HL-60/S4 (cell line): ENCODE data around the gene VASP.
"Not testable (repeated sequence)": the region's sequence is repeated elsewhere in the genome, so short reads cannot be mapped to it uniquely, and the experiment has no call there.

Experiments
- in situ Hi-C: fragments of 300-500 bp; cut with MboI; formaldehyde crosslinking; loops from 2 replicates; pipeline ENCODE4 v1.14.3; 2022; ENCODE audit warnings: low sequenced_read_pairs

The VASP gene

DNA sequence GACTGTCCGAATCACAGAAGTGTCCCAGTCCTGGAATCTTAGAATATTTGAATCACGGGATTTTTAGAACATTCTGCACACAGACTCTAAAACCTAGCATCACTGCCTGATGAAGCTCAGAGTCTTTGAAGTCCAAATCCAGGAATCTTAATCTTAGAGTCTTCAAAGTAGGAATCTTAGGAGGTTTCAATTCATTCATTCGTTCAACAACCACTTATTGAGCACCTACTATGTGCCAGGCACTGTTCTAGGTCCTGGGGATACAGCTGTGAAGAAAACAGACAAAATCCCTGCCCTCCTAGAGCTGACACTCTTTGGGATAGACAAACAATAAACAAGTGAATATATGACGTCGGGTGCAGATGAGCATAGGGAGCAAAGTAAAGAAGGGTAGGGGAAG, 12.1 kb upstream of the VASP start:
- in situ Hi-C loops, result no loop called here

DNA sequence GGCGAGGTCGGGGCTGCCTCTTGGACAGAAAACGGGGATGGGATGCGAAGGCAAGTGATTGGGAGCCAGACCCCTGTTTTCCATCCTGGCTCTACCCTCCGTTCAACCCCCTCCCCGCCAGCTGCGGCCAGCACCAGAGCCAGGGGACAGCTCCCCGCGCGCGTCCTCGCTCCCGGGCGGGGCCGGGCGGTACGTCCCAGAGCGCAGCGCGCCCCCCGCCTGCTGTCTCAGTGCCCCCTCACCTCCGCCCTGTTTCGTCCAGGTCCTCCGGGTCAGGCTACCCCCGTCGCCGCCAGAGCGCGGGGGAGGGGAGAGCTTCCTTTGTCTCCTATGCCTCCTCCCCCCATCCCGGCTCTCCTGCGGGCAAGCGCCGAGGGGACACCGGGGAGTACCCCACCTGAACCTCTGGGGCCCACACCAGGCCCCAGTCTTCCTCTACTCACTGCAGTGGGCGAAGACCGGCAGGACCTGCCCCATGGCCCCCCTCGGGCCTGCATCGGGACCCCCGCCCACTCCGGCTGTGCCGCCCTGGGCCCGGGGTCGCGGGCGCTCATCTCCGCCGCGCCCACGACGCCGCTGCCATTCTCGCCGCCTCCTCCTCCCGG, 10.8 kb upstream of the VASP start:
- in situ Hi-C loops, result no loop called here

DNA sequence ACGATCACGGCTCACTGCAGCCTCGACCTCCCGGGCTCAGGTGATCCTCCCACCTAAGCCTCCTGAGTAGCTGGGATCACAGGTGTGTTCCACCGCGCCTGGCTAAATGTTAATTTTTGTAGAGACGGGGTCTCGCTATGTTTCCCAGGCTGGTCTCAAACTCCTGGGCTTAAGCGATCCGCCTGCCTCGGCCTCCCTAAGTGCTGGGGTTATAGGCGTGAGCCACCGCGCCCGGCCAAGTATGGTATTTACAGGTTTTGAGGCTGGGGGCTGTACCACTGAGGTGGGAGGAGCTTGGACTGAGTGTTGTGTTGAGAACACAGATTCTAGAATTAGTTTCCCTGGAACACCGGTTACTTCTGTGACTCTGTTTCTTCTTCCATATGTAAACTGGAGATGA, 9.5 kb upstream of the VASP start:
- in situ Hi-C loops, result no loop called here

DNA sequence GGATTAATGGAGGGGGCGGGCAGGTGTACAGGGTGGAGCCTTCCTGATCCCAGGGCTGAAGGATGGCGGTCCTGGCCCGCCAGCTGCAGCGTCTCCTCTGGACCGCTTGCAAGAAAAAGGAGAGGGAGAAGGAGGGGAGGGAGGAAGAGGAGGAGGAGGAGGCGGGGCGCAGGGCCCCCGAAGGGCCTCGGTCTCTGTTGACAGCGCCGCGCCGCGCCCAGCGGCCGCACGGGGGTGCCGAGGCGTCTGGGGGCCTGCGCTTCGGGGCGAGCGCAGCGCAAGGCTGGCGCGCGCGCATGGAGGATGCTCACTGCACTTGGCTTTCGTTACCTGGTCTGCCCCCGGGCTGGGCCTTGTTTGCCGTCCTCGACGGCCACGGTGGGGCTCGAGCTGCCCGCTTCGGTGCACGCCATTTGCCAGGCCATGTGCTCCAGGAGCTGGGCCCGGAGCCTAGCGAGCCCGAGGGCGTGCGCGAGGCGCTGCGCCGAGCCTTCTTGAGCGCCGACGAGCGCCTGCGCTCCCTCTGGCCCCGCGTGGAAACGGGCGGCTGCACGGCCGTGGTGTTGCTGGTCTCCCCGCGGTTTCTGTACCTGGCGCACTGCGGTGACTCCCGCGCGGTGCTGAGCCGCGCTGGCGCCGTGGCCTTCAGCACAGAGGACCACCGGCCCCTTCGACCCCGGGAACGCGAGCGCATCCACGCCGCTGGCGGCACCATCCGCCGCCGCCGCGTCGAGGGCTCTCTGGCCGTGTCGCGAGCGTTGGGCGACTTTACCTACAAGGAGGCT, 8.7 kb upstream of the VASP start, which contains the start of gene PPM1N:
TSS of gene PPM1N (plus strand) at position 33 of the 785 bp plus-strand sequence. CDS start at position 63, 30 bp downstream.
- in situ Hi-C loops, result no loop called here

DNA sequence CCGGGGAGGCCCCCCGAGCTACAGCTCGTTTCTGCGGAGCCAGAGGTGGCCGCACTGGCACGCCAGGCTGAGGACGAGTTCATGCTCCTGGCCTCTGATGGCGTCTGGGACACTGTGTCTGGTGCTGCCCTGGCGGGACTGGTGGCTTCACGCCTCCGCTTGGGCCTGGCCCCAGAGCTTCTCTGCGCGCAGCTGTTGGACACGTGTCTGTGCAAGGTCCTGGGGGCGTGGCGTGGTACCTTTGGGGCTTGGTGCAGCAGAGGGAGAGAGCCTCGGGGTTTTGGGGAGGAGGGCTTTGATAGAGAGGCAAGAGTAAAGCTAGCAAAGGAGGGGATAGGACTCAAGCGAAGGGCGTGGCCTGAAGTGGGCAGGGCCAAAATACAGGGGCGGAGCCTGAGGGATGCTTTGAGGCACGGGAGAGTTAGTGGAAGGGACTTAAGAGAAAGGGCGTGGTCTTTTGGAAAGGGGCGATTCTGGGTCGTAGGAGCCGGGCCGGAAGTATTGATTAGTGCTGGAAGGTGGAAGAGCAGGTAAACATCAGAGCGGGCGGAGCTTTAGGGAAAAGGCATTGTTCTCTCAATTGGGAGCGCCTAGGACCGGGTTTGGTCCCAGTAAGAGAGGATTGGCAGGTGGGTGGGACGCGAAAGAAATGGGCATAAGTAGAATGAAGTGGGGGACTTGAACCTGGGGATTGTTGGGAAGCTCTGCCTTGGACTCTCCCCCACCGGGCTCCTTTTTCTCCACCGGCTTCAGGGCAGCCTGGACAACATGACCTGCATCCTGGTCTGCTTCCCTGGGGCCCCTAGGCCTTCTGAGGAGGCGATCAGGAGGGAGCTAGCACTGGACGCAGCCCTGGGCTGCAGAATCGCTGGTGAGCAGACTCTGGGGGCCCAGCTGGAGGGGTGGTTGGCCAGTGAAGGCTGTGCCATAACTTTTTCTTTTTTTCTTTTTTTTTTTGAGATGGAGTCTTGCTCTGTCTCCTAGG, 7.8 kb upstream of the VASP start:
- in situ Hi-C loops, result no loop called here

DNA sequence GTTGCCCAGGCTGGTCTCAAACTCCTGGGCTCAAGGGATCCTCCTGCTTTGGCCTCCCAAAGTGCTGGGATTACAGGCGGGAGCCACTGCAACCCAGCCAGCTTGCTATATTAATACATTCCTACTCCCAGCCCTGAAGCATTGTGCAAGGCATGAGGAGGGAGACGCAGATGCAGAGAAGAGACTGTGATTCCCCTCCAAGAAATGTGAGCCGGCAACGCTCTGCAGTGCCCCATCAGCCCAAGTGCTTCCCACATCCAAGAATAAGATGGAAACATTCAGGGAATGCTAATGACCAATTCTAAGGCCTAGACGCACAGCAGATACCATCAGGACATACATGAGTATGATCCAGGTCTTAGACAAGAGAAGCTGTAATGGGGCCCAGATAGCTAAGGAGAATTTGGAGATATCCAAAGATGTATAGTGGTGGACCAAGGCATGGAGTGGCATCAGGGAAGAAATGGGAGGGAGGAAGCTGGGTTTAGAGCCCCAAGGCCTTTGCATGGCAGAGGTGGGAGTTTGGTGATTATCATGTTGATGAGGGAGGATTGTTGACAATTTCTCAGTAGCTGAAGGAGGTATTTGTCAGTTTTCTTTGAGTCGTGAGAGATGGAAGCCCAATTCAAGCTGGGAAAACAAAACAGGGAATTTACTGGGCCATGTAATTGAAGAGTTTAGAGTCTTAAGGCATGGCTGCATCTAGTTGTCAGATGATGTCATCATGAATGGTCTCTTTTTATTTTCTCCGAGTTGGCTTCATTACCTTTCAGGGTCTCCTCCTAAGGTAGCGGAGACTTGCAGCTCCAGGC, 6.2 kb upstream of the VASP start:
- in situ Hi-C loops, result no loop called here

DNA sequence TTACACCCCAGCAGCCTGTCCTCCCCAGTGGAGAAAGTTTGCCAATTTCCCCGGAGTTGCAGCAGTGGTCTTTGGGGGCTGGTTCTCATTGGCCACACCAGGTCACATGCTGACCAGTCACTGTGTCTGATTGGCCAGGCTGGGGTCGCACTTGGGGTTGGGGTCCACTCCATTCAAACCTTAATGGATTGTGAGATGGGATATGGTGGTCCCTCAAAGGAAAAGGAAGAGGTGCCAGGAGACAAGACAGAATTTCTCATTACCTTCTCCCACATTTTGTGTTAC, 5.6 kb upstream of the VASP start:
- in situ Hi-C loops, result no loop called here

DNA sequence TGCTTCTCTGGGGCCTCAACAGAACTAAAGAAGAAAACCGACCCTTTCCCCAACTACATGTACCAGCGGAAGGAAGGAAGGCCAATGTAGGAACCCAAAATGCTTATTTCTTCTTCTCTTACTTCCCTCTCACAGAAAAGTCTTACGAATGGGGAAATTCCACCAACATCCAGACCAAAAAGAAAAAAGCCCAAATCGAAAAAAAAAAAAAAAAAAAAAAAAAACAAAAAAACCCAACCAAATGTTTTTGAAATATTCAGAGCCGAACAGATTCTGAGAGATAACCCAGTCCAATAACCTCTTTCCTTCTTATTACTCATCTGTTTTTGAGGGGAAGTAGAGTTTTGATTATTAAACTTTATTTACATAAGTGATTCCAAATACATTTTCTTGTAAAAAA, 5.2 kb upstream of the VASP start:
- in situ Hi-C loops, result no loop called here

DNA sequence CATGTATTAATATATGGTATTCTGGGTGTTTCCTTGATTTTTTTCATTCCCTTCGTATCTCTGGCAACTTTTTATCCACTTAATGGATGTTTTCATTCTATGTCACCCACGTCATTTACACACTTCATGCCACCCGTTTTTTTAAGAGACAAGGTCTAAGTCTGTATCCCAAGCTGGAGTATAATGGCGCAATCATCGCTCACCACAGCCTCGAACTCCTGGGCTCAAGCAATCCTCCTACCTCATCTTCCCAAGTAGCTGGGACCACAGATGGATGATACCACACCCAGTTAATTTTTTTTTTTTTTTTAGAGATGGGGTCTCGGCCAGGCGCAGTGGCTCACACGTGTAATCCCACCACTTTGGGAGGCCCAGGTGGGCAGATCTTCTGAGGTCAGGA, 3.4 kb upstream of the VASP start:
- in situ Hi-C loops, result no loop called here

DNA sequence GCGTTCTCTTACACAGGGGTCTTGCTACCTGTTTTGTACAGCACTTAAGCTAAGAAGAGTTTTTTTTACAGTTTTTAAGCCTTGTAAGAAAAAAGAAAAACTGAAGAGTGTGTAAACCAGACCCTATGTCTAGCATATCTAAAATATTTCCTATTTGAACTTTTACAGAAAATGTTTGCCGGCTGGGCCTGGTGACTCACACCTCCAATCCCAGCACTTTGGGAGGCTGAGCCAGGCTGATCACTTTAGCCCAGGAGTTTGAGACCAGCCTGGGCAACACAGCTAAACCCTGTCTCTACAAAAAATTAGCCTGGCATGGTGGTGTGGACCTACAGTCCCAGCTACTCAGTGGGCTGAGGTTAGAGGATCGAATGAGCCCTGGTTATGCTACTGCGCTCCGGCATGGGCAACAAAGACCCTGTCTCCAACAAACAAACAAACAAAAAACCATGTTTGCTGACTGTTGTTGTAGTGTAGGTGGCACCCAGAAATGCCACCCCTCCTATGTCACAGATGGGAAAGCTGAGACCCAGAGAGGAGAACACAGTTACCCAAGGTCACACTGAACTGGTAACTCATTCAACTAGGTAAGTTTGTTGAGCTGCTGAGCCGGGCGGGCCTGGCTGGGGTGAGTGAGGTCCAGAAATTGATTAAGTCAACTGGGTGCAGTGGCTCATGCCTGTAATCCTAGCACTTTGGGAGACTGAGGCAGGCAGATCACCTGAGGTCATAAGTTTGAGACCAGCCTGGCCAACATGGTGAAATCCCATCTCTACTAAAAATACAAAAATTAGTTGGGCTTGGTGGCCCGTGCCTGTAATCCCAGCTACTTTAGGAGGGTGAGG, 1.9 kb upstream of the VASP start:
- in situ Hi-C loops, result no loop called here

DNA sequence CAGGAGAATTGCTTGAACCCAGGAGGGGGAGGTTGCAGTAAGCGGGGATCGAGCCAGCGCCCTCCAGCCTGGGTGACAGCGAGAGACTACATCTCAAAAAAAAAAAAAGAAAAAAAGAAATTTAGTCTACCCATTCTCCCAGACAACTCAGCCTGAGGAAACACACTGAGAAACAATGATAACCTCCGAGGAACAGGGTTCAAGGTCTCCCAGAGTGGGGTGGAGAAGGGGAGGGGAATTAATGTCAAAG, 1.4 kb upstream of the VASP start:
- in situ Hi-C loops, result no loop called here

DNA sequence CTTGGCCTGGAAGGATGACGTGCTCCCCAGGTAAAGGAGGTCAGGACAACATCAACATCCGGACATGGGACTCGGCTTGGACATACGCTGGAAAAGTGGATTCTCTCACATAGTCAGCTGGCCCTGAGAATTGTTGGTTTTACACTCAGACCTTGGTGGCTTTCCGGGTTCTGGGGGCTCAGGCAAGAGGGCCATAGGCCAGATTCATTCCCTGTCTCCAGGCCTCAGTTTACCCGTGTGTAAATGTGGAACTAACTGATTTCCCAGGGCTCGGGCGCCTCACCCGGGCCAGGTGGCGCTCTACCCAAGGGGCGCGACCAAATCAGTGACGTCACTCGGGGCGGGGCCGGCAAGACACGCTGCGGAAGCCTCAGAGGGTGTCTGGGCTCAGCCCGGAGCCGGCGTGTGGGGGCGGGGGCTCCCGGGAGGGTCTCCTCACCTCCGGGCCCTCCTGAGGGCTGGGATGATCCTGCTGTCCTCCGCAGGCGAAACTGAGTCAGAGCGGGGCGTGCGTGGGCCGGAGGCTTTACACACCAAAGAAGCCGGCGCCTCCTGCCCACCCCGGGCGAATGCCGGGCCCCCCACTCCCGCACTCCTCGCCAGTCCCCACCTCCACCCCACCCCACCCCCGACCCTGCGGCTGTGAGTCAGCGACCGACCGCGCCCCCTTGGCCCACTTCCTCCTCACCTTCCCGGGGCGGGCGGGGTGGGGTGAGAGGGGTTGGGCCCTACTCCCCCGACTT, 862 bp upstream of the VASP start:
- in situ Hi-C loops, result no loop called here

DNA sequence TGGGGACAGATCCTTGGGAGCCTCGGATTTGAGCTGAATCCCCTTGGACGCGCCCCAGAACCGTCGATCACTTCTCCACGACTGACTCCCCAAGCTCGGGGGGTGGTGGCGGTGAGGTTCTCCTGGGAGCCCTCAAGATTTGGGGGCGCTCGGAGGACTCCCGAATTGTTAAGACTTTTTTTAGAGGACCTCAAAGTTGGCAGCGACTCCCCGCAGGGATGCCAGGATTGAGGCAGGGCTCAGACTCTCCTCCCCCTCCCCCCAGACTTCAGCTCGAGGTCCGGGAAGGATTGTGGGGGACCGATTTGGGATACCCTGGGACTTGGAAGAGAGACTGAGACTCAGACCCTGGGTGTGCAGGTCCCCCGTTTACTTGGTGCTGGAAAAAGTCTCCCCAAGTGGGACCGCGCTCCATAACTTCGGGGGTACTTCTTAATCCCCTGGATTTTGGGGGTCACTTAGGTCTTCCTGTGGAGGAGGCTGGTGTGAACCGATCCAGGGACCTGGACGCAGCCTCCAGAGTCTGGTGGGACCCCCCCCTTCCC, 665 bp downstream of the VASP start:
- in situ Hi-C loops, result no loop called here

DNA sequence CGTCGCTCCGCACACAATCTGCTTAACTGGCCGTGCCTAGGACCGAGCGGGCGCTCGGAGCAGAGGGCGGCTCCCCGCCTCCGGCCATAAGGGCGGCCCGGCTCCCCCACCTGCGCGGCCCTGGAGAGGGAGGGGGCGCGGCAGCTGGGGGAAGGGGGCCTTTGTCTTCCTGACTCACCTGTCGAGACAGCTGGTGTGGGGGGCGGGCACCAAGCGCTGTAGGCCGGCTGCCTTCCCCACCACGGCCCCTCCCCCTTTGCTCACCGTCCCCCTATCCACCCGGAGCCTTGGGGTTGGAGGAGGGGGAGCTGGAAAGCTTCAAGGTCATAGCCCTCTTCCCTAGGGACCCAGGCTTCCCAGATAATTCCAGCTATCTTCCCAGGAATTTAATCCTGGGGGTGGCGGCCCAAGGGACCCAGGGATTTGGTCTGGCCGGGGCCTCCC, 1.2 kb downstream of the VASP start:
- in situ Hi-C loops, result no loop called here

DNA sequence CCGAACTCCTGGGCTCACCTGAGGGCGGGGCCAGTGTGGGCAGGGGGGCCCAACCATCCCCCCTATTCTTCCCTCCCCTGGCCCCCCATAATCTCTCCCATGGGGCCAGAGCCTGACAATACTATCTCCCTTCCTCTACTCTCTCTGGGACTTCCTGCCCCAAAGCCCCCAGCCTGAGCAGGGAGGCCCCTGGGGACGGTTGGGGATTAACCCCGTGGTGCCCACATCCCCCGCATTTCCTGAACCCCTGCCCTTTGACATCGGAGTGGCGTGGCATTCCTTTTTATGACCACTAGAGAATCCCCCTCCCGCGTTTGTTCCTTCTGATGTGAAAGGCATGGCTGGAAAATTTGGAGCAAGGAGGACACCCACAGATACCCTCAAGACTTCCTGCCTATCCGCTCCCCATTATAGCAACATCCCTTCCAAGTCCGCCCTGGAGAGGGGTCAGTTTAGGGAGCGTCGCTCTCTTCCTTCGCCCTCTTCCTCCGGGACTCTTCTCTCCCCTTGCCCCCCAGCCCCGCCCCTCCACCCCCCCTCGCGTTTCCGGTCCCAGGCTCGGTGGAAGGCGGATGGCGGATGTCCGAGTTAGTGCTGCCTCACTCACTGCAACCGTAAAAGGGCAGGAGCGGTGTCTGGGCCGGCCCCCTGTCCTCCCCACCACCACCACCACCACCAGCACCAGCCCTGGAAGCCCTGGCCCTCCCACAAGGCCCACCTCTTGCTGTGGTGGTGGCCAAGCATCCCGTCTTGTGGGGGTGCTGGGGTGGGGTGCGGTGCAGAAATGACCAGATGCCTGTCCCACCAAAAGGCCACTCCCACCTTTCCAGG, 1.8 kb downstream of the VASP start:
- in situ Hi-C loops, result no loop called here

DNA sequence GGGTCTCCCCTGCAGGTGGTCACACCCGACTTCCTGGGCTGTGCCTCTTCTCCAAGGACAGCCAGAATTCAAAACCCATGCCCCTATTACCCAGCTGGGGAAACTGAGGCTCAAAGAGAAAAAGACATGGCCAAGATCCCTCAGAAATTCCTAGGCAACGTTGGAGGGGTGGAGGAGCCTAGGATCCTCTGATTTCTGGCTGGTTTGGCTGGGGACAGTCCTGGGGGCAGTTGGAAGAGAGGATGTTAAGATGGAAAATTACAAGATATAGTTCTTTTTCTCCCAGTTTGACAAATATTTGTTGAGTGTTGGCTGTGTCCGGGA, 2.4 kb downstream of the VASP start:
- in situ Hi-C loops, result no loop called here

DNA sequence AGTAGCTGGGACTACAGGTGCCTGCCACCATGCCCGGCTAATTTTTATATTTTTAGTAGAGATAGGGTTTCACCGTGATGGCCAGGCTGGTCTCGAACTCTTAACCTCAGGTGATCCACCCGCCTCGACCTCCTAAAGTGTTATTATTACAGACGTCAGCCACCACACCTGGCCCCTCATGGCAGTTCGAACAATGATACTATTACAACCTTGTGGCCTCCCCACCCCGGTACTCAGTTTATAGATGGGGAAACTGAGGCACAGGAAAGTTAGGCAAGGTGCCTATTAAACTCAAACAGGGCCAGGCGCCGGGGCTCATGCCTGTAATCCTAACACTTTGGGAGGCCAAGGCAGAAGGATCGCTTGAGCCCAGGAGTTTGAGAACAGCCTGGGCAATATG, 3.1 kb downstream of the VASP start:
- in situ Hi-C loops, result not testable (repeated sequence)

DNA sequence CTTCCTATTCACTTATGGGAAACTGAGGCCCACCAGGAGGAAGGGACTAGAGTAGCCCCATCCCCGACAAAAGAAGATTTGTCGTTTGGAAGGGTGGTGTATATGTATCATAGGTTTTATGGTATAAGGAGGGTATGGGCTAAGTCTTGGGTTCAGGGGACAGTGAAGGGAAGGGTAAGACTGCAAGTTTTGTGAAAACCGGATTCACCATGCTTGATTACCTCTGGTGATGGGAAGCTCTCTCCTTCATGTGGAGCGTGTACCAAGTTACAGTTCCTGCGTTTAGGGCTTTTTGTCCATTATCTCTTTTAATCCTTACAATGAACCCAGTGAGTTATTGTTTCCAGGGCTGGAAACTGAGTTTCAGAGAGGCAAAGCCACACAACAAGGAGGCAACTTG, 3.8 kb downstream of the VASP start:
- in situ Hi-C loops, result no loop called here
